Measurements from ENCODE around the gene TOPORS.
A peak's percentile ranks its signal among the peaks of the same experiment; 100 is the strongest.
"Not testable (repeated sequence)": the region's sequence is repeated elsewhere in the genome, so short reads cannot be mapped to it uniquely, and the experiment has no call there.

The TOPORS gene

DNA sequence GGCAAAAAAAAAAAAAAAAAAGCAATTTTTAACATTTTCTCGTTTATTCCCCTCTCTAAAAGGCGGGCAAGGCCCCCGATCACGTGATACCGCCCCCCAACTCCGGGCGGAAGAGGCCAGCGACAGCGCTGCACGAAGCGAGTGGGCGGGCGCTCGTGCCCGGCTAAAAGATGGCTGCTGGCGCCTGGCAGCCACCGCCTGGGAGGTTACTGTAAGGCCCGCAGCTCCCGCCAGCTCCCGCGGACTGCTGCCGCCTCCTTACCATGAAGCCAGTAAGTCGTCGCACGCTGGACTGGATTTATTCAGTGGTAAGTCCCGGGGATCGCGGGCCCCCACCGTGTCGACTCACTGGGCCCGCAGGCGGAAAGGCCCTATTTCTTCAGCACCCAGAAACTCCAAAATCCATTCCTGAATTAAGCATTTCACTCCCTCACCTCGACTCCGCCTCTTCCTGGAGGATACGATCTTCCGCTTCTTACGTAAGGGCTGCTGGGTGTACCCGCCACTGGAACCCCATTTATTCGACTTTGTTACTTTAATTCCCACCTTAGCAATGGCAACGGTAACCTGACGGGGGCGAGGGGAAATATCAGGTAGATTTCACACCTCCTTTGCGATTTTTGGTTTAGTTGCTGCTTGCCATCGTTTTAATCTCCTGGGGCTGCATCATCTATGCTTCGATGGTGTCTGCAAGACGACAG is at the start of gene TOPORS, which contains the start of gene SMIM27:
TSS of gene TOPORS (minus strand) at position 415 of the 701 bp plus-strand sequence. CDS start at position 265, 150 bp downstream.
TSS of gene SMIM27 (plus strand) at position 156 of the 701 bp plus-strand sequence. CDS start at position 264, 108 bp downstream.
- DNase-seq, result peak; percentile 91

DNA sequence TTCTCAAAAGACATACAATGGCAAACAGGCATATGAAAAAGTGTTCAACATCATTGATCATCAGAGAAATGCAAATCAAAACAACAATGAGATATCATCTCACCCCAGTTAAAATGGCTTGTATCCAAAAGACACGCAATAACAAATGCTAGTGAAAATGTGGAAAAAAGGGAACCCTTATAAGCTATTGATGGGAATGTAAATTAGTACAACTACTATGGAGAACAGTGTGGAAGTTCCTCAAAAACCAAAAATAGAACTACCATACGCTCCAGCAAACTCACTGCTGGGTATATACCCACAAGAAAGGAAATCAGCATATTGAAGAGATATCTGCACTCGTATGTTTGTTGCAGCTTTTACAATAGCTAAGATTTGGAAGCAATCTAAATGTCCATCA is 46.6 kb upstream of the TOPORS start:
- DNase-seq, result not testable (repeated sequence)

DNA sequence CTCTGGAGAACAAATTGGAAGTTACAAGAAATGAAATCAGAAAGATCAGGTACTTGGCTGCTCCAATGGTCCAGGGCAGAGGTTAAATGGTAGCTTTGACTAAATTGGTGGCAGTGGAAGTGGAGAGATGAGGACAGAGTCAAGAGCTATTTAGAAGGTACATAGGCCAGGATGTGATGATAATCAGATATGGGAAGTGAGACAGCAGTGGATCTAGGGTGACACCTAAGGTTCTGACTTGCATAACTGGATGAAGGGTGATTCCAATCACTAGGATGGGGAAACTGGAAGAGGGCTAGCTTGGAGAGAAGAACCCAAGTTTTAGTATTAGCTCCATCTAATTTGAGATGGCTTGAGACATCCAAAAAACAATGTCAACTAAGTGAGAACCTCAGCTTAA is 44.5 kb upstream of the TOPORS start:
- DNase-seq, result no peak

DNA sequence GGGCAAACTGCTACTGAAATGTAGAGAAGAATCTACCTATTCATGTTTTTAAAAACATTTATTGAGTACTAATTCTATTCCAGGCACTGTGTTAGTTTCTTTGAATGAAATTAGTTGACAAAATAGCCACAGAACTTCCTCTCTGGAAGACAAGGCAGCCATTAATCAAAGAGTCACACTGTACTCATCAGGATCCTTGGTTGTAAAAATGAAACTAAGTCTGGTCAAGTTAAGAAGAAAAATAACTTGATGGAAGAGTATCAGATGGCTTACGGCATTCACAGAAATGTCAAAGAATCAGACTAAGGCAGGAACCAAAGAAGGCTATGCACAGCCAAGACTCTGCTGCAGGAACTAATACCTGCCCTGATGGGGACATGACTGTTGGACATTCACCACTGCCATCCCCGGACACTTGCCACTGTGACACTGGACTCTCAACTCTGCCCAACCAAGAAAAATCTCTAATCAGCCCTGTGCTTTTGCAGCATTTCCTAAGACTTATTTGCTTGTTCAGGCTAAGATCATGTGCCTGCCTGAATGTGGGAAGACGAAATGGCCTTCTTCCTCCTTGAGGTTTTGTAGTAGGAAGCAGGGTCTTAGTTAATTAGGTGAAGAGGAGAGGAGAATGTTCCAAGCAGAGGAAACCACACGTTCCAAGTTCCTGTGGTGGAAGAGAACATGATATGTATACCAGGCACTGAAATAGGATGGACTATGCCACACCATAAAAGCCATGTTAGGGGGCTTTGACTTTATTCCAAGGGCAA is 43.9 kb upstream of the TOPORS start:
- DNase-seq, result no peak

DNA sequence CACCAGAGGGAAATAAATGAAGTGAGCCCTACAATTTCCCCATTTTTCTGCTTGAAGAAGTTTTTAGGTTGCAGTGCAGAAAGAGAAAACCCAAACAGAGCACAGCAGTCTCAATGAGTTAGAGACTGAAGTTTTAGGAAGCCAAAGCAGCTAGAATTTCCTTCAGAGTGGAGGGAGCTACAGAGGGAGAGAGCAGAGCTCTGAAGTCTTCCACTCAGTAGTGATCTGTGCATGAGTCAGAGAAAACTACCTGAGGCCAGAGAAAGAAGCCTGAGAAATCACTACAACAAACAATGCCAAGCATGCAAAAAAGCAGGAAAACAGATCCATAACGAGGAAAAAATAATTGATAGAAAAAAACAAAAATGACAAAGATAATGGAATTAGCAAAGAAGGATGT is 38.5 kb upstream of the TOPORS start:
- no peak for DNase-seq

DNA sequence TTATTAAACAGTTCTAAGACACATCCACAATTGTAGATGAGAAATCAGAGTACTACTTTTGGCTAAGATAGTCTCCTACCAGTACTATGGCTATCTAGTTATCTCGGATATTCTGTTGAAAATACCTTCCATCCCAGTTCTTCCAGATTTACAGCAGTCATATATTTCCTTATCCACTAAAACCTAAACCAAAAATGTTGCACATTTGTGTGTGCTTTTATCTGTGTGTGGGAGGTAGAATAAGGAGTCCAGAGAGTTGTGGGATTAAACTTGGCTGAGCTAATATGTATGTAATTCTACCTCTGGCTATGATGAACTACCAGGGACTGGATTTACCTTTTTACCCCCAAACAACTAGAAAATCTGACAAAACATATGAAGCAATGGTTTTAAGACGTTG is 38.1 kb upstream of the TOPORS start:
- DNase-seq, result no peak

DNA sequence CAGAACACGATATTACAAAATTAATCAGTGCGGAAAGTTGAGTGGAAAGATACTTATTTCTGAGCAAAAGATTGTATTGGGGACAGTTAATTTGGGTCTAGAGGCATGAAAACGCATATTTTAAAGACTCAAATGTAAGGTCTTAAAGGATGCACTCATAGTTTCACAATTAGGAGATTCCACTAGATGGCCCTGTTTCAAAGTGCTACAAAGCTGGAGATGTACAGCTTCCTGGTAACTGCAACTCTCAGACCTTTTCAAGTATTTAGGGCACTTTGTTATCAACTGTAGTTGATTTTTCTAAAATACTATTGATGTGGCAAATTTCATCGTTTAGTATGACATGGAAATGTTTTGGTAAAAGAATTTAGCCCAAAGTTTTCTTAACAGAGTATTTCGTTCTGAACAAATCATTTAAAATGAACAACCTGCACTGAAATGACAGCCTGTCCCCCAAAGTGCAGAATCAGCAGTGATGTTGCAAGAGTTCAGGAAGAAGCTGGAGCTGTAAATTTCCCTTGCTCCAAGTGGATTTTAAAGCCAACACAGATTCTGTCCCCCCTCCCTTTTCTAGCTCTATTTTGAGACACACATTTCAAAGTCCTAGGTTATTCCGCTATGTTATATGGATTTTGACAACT is 36.8 kb upstream of the TOPORS start:
- no peak for DNase-seq

DNA sequence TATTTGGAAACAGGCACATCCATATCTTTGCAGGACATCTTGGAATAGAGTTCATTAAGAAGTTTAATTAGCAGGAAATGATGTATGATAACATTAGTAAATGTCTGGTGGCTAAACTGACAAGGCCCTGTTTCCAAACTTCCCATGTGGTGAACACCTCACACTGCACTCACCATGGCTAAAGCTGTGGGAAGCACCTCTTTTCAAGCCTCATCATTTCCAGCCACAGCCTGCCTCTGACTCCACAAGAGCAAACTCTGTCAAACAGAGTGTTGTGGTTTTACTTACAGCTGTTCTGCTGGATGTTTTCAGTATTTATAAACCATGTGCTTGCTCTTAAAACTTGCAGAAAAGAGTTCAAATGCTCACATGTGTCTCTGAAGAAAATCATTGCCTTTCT is 35.5 kb upstream of the TOPORS start:
- no peak for DNase-seq

DNA sequence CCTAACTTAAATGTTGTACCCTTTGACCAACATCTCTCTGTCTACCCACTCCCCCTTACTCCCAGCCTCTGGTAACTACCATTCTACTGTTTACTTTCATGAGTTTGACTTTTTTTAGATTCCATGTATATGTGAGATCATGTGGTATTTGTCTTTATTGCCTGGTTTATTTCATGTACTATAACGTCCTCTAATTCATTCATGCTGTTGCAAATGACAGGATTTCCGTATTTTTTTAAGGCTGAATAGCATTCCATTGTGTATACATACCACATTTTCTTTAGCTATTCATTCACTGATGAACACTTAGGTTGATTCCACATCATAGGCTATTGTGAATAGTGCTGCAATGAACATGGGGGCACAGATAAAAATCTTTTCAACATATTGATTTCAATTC is 32.4 kb upstream of the TOPORS start:
- DNase-seq, result no peak

DNA sequence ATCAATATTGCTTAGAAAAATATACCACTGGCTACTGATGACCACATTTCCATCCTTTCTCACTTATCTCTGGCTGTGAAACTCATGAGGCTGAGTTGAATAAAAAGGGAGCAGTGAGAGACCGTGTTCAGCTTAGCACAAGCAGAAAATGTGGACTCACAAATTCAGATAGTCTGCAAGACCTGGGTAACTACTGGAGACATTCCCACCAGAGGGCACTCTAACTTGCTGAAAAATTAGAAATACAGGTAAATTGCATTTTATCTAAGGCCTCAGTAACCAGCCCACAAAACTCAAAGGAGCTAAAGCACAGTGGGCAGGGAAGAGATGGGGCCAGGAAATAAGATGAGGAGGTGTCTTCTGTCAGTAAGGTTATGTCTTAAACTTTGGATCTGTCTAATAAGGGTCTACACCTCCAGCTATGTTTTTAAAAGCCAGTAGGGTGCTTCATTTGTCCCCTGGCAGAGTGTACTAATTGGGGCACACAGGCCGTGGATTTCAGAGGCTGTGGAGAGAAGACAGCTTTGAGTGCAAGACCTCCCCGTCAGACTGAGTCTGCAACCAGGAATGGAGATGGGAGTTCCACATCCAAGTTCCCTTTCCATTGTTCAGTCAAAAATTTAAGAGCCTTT is 29.2 kb upstream of the TOPORS start:
- no peak for DNase-seq

DNA sequence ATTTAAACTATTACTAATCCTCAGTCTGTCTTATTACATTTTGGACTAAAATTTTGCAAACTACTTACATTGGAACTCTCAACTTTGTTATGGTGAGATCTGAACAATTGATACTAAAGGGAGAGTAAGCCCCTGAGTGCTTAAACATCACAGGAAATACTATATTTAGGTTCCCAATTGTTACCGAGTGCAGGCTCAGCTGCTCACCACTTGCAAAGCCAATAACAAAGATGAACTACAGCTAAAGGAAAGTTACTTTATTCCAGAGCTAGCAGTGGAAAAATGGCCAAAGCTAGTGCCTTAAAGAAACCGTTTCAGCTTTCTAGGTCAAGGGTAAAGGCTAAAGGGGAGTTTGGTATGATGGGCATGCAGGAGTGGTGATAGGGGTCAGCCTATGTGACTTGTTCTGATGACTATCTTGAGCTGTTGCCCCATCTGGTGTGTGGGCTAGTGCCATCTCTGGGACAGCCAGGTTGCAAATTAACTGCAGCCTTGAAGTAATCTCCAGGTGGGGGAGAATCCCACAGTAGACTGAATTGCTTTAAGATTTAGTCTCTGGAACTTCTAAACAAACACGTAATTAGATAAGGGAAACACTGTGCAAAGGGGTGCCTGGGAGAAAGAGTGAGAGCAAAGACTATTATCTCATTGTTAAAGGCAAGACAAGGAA is 28.4 kb upstream of the TOPORS start:
- no peak for DNase-seq

DNA sequence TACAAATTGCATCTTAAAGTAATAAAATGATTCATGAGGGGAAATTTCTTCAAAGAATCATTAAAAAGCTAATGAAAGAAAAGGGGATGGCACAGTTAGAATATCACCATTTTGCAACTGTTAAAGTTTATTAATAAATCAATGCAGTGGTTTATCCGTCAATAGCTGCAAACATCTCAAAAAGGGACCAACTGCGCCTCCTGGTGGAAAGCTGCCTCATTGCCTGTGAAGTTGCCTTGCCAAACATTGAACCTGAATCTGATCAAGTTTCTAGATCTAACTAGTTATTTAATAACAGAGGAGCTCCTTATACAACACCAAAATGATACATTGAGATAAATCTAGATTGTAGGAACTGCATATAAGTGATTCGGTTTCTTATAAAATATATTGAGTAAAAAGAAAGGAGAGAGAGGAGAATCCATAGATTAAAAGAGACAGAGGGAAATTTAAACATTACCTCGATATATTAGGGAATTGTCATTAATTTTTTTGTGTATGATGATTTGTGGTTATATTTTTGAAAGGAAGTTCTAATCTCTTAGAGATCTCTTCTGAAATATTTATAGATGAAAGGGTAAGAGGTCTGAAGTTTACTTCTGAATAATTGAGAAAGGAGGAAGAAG is 27.4 kb upstream of the TOPORS start:
- DNase-seq, result peak; percentile 68

DNA sequence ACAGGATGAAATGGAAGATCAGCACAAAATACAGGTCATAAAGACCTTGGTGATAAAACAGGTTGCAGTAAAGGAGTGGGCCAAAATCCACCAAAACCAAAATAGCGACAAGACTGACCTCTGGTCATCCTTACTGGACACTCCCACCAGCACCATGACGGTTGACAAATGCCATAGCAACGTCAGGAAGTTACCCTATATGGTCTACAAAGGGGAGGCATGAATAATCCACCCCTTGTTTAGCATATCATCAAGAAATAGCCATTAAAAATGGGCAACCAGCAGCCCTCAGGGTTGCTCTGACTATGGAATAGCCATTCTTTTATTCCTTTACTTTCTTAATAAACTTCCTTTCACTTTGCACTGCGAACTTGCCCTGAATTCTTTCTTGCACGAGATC is 26.6 kb upstream of the TOPORS start:
- no peak for DNase-seq

DNA sequence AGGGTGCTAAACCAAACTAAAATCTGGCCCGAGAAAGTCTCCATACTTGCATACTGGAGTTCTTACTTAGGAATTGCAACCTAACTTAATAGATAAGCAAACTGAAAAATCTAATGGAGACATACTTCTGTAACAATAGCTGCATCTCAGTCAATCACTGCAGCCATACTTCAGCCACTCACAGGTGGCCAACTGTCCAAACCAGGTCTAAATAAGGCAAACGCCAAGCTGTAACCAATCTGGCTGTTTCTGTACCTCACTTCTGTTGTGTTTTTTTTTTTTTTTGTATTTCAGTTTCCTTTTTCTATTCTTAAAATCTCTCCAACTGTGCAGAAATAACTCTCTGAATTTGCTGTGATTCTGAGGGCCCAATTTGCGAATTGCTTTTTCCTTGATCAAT is 24.9 kb upstream of the TOPORS start:
- no peak for DNase-seq

DNA sequence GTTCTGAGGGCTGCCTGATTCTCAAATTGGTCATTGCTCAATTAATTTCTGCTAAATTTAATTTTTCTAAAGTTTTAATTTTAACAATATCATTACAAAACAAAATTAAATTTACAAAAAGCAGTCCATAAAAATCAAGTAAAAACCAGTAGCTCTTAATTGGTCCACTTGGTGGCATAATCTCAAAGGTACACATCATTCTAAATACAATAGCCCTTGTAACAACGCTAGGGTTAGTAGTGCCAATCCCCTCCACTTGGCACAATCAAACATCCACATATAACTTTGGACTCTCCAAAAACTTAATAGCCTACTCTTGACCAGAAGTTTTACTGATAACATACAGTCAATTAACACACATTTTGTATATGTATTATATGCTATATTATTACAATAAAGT is 22.5 kb upstream of the TOPORS start:
- DNase-seq, result no peak

DNA sequence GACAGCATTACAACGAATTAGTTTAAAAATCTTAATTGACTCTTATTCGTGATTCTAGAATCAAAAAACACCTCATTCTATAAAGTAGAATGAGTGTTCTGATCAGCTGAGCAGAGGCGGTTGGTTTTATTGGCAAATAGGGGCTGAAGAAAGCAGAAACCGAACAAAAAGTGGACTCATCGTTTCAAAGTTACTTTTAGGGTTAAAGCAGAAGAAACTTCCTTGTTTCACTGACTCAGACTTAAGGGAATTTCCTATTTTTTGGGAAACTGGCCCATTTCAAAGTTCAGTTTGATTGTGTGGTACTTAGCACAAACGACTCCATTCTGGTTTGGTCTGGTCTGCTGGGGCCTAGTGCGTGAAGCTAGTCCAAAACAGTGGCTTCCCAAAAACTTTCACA is 21.4 kb upstream of the TOPORS start:
- no peak for DNase-seq

DNA sequence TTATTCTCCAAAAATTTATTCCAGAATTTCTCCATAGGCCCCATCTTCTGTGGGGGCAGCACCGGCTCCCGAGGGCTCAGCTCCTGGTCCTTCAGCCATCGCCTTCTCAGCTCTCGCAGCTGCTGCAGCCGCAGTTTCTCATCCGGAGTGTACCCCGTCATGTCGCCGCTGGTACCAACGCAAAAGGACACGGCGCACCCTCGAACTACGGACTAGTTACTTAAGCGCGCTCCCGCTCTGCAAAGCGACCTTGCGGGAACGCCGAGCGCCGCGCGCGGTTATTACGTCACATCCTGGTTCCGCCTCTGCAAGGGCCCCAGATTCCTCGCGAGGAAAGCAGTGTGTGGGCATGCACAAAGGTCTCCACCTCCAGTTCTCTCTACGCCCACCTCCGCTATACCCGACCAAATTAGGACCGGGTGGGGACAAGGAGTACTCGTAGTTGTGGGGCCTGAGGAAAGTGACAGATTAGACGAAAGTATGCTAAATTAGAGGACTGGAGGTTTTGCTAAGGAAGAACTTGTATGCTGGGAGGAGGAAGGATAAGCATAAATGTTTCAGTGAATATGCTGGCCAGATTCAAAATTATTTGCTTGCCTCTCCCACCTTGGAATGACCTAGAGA is 20.6 kb upstream of the TOPORS start, which contains the start of gene NDUFB6:
TSS of gene NDUFB6 (minus strand) at position 260 of the 624 bp plus-strand sequence. CDS start at position 161, 99 bp downstream.
- DNase-seq, result peak; percentile 91

DNA sequence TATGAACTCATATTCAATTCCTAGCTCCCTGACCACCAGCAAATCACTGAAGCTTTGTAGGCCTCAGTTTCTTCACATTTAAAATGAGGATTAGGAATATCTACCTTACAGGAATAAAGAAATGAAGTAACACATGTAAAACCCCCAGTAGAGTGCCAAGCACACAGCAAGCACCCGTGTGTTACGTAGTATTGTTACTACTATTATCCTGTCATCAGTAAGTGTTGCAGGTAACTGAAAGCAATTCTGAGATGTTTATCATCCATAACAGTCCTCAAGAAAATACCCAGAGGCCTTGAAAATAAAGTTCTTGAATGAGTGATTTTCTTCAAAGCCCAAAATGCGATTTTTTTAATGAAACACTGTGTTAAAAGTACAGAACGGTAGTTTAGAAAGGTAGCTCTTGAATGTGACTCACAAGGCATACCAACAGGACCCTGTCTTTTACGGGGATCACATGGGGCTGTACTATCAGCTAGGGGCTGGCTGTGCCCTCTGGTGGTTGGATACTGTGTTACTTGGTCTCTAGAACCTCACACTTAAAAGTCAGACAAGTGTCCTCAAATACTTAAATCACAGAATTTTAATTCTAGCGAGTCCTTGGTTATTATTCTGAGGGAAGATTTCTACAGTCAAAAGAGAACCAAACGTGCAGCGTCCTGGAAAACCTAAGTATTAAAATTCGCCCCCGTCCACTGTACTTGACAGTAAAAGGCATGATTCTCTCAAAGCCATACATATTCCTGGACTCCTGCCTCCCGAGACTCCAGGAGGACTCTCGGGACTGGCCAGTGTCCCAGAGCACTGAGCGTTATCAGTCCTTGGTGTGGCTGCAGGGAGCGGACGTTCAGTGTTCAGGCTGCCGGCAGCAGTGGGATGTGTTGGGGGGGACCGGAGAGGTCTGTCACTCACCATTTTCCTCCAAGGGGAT is 19.8 kb upstream of the TOPORS start:
- DNase-seq, result peak; percentile 73

DNA sequence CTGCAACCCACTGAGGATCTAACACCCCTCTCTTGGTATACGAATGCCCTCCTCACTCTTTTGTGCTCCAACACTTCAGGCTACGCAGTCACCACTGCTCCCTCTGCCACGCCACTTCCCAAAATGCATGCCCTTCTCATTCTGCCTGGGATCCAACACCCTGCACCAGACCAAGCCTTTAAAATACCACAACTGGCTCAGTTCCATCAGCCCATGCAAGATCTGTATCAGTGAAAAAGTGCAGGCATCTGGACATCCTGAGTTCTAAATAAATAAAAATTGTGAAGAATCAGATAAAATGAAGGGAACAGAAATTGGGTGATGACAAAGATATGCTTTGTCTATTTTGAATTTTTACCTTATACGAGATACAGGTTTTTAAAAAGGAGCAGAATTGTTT is 17.9 kb upstream of the TOPORS start:
- DNase-seq, result no peak

DNA sequence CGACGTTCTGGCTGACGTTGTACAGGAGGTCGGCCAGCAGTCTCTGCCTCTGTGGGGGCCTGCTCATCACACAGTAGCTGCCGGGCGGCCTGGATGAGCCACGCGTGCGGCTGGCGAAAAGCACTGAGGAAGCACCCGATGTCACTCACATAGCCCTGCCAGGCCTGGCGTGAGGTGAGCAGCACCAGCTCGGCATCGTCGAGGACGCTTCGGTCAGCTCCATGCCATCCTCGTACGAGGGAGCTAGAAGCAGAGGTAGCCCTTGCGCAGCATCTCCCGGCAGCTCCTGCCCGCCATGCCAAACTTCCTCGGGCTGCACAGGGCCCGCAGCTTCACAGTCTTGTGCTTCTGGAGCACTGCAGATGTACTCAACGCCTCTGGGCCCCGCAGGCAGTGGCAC is 14.4 kb upstream of the TOPORS start:
- DNase-seq, result no peak

DNA sequence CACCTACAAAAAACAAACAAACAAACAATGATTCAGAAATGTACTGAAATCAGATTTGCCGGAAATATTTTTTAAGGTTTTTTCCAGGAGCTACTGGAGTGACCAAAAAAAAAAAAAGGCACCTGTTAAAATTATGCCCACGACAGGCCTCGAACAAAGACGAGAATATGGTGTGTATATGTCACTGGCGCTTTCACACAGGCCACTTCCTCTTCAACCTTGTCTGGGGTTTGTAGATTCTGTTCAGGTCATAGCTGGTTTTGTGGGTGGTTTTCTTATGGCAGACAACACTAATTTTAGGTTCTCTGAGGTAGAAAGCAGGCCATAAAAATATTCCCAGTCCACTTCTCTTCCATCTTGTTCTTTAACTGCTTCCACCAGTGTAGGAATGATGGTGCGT is 13.6 kb upstream of the TOPORS start:
- no peak for DNase-seq
